SK-N-SH treated with all-trans-retinoic acid at 6 μM for 48 hours (cell line): Measurements from ENCODE around the gene CHM.

ENCODE experiments used
- ARNTL ChIP-seq: fragments of 450-650 bp; formaldehyde crosslinking; IDR thresholded peaks from 2 replicates; pipeline ENCODE4 v1.5.0; 2020; ENCODE audit warnings: low read depth, mild to moderate bottlenecking, moderate library complexity, borderline replicate concordance
- CSDC2 ChIP-seq: fragments of 250-450 bp; sonication (Bioruptor Pico); IDR thresholded peaks from 2 replicates; pipeline ENCODE4 v1.5.0; 2020; ENCODE audit warnings: mild to moderate bottlenecking, moderate library complexity
- ESRRG ChIP-seq: fragments of 250-450 bp; sonication (Bioruptor Pico); IDR thresholded peaks from 2 replicates; pipeline ENCODE4 v1.6.1; 2021; ENCODE audit warnings: mild to moderate bottlenecking
- RARB ChIP-seq: fragments of 250-450 bp; sonication (Bioruptor Pico); IDR thresholded peaks from 2 replicates; pipeline ENCODE4 v1.8.0; 2021; ENCODE audit warnings: mild to moderate bottlenecking, moderate library complexity
- ZFP30 ChIP-seq: fragments of 450-650 bp; formaldehyde crosslinking; IDR thresholded peaks from 2 replicates; pipeline ENCODE4 v1.5.0; 2022; ENCODE audit warnings: mild to moderate bottlenecking, moderate library complexity
- ZNF565 ChIP-seq: fragments of 450-650 bp; formaldehyde crosslinking; conservative IDR thresholded peaks from 2 replicates; pipeline ENCODE4 v1.5.0; 2020; ENCODE audit warnings: low read depth, mild to moderate bottlenecking, moderate library complexity
- ZNF70 ChIP-seq: fragments of 450-650 bp; formaldehyde crosslinking; IDR thresholded peaks from 2 replicates; pipeline ENCODE4 v1.5.0; 2020; ENCODE audit warnings: mild to moderate bottlenecking, moderate library complexity
- ZNF8 ChIP-seq: fragments of 450-650 bp; formaldehyde crosslinking; IDR thresholded peaks from 2 replicates; pipeline ENCODE4 v1.5.0; 2020; ENCODE audit warnings: mild to moderate bottlenecking, moderate library complexity
- TF ChIP-seq, protein P1 (sequence below): fragments of 250-450 bp; sonication (Bioruptor Pico); IDR thresholded peaks from 2 replicates; pipeline ENCODE4 v1.8.0; 2020; ENCODE audit warnings: mild to moderate bottlenecking, moderate library complexity, borderline replicate concordance
- TF ChIP-seq, protein P2 (sequence below): fragments of 250-450 bp; sonication (Bioruptor Pico); IDR thresholded peaks from 2 replicates; pipeline ENCODE4 v1.5.0; 2020; ENCODE audit warnings: mild to moderate bottlenecking, moderate library complexity
- TF ChIP-seq, protein P3 (sequence below): fragments of 250-450 bp; sonication (Bioruptor Pico); IDR thresholded peaks from 2 replicates; pipeline ENCODE4 v1.5.1; 2020; ENCODE audit warnings: low read depth, mild to moderate bottlenecking, moderate library complexity

DNA sequence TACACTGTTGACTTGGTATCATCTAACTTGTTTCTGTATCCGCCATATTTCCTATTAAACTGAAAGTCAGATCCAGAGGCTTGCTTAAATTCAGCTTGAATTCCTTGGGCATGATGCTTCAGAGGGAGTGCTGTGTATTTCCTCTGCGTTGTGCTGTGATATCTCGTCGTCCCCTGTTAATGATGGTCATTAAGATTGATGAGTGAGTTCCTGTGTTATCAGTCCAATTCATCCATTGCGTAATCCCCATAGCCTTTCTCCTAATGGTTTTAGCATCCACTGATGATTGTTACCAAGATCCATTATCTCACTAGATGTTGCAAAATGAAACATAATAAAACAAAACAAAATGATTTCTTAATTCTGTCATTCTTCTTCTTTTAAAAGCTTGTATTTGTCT, 31.3 kb upstream of the CHM start:
- TF ChIP-seq ARNTL (CRISPR knock-in tag) (no peak), ZNF70 (CRISPR knock-in tag) (no peak), ESRRG (CRISPR knock-in tag) (no peak), ZFP30 (no peak), ZNF565 (CRISPR knock-in tag) (no peak), CSDC2 (CRISPR knock-in tag) (no peak), ZNF8 (CRISPR knock-in tag) (no peak), RARB (CRISPR knock-in tag) (no peak)
- TF ChIP-seq, protein P1, sequence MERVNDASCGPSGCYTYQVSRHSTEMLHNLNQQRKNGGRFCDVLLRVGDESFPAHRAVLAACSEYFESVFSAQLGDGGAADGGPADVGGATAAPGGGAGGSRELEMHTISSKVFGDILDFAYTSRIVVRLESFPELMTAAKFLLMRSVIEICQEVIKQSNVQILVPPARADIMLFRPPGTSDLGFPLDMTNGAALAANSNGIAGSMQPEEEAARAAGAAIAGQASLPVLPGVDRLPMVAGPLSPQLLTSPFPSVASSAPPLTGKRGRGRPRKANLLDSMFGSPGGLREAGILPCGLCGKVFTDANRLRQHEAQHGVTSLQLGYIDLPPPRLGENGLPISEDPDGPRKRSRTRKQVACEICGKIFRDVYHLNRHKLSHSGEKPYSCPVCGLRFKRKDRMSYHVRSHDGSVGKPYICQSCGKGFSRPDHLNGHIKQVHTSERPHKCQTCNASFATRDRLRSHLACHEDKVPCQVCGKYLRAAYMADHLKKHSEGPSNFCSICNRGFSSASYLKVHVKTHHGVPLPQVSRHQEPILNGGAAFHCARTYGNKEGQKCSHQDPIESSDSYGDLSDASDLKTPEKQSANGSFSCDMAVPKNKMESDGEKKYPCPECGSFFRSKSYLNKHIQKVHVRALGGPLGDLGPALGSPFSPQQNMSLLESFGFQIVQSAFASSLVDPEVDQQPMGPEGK (CRISPR knock-in tag): no peak
- TF ChIP-seq, protein P2, sequence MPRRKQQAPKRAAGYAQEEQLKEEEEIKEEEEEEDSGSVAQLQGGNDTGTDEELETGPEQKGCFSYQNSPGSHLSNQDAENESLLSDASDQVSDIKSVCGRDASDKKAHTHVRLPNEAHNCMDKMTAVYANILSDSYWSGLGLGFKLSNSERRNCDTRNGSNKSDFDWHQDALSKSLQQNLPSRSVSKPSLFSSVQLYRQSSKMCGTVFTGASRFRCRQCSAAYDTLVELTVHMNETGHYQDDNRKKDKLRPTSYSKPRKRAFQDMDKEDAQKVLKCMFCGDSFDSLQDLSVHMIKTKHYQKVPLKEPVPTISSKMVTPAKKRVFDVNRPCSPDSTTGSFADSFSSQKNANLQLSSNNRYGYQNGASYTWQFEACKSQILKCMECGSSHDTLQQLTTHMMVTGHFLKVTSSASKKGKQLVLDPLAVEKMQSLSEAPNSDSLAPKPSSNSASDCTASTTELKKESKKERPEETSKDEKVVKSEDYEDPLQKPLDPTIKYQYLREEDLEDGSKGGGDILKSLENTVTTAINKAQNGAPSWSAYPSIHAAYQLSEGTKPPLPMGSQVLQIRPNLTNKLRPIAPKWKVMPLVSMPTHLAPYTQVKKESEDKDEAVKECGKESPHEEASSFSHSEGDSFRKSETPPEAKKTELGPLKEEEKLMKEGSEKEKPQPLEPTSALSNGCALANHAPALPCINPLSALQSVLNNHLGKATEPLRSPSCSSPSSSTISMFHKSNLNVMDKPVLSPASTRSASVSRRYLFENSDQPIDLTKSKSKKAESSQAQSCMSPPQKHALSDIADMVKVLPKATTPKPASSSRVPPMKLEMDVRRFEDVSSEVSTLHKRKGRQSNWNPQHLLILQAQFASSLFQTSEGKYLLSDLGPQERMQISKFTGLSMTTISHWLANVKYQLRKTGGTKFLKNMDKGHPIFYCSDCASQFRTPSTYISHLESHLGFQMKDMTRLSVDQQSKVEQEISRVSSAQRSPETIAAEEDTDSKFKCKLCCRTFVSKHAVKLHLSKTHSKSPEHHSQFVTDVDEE (CRISPR knock-in tag): no peak
- TF ChIP-seq, protein P3, sequence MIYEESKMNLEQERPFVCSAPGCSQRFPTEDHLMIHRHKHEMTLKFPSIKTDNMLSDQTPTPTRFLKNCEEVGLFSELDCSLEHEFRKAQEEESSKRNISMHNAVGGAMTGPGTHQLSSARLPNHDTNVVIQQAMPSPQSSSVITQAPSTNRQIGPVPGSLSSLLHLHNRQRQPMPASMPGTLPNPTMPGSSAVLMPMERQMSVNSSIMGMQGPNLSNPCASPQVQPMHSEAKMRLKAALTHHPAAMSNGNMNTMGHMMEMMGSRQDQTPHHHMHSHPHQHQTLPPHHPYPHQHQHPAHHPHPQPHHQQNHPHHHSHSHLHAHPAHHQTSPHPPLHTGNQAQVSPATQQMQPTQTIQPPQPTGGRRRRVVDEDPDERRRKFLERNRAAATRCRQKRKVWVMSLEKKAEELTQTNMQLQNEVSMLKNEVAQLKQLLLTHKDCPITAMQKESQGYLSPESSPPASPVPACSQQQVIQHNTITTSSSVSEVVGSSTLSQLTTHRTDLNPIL (CRISPR knock-in tag): no peak
